Measurements from ENCODE around the gene EDC4. TPM values are rescaled to one million over a fixed set of nuclear protein-coding genes. Genes with fewer than 3 reads are reported as not detected.
A peak's percentile ranks its signal among the peaks of the same experiment; 100 is the strongest.

EDC4 gene
- total and polyA plus RNA-seq, 8 donors: 20.2 to 66.2 (median 26.0) TPM

- peak overlapping the region in 1 of 4 donors; percentile 23 for H3K27ac ChIP-seq
- H3K9me3 ChIP-seq: no peaks in the 10 kb centered on the region
- peak in 3 of 6 donors; percentile 49 to 81 (median 61) for DNase-seq
- peaks cover 0 to 4% (median 3%) of the 10 kb centered on the region in 3 donors for H3K4me1 ChIP-seq
- TF ChIP-seq CTCF (IDR thresholded peaks at IDR 0.05): no peak
- intact Hi-C loops (cut with DNase I): loop anchor here in 1 of 3 donors (10.0 kb wide), 1 partner anchor 250 kb away; no protein-coding TSS in a partner anchor
- no peaks in the 10 kb centered on the region for H3K36me3 ChIP-seq
- H3K4me3 ChIP-seq: no peak overlapping the region
- H3K27me3 ChIP-seq: no peaks in the 10 kb centered on the region
- WGBS, 2 donors: 70 to 74% methylated on average over 10 of the region's 10 CpGs
- no peak for FAIRE-seq
- peak in 1 of 4 donors; percentile 0 for ATAC-seq
These were observed 51.5 kb downstream of the EDC4 start for GRCh38 chr16:67924140-67924906.

- peaks cover 0 to 5% (median 0%) of the 10 kb centered on the region in 3 donors for H3K36me3 ChIP-seq
- H3K9me3 ChIP-seq: no peaks in the 10 kb centered on the region
- H3K27ac ChIP-seq: peak overlapping the region; percentile 70 to 85 (median 80)
- no peaks in the 10 kb centered on the region for H3K27me3 ChIP-seq
- DNase-seq (peak in 5 of 6 donors; percentile 72 to 94 (median 85)), ATAC-seq (peak; percentile 29 to 72 (median 45)), FAIRE-seq (no peak)
- intact Hi-C loops (cut with DNase I): loop anchor here in 1 of 3 donors (10.0 kb wide), 1 partner anchor 251 kb away; no protein-coding TSS in a partner anchor
- peaks cover 0 to 5% (median 4%) of the 10 kb centered on the region in 3 donors for H3K4me1 ChIP-seq
- no peak overlapping the region for H3K4me3 ChIP-seq
- WGBS, 2 donors: 20 to 26% methylated on average over 13 of the region's 13 CpGs
- no peak for TF ChIP-seq CTCF (IDR thresholded peaks at IDR 0.05)
These were observed 53.4 kb downstream of the EDC4 start for GRCh38 chr16:67926181-67926750.

- peak in 3 of 4 donors; percentile 5 to 16 (median 6) for ATAC-seq
- no peaks in the 10 kb centered on the region for H3K27me3 ChIP-seq
- no peaks in the 10 kb centered on the region for H3K9me3 ChIP-seq
- peaks cover 0 to 6% (median 5%) of the 10 kb centered on the region in 3 donors for H3K4me1 ChIP-seq
- WGBS, 2 donors: 49 to 52% methylated on average over 22 of the region's 22 CpGs
- H3K36me3 ChIP-seq: peaks cover 0 to 5% (median 0%) of the 10 kb centered on the region in 3 donors
- no peak overlapping the region for H3K4me3 ChIP-seq
- FAIRE-seq: no peak
- intact Hi-C loops (cut with DNase I): loop anchor here in 1 of 3 donors (10.0 kb wide), 1 partner anchor 253 kb away; no protein-coding TSS in a partner anchor
- peak in 5 of 6 donors; percentile 59 to 89 (median 68) for DNase-seq
- TF ChIP-seq CTCF (IDR thresholded peaks at IDR 0.05): no peak
- peak overlapping the region; percentile 70 to 85 (median 80) for H3K27ac ChIP-seq
These were observed 54.5 kb downstream of the EDC4 start for GRCh38 chr16:67927131-67927941.

- Histone ChIP-seq H3K36me3 (peaks cover 0 to 5% (median 0%) of the 10 kb centered on the region in 3 donors), H3K4me3 (no peak overlapping the region), H3K9me3 (no peaks in the 10 kb centered on the region), H3K27me3 (no peaks in the 10 kb centered on the region), H3K27ac (peak overlapping the region in 3 of 4 donors; percentile 80 to 85 (median 81)), H3K4me1 (peaks cover 0 to 9% (median 8%) of the 10 kb centered on the region in 3 donors)
- 49 to 61% methylated on average over 7 of the region's 7 CpGs for WGBS, 2 donors
- TF ChIP-seq CTCF (IDR thresholded peaks at IDR 0.05): no peak
- intact Hi-C loops (cut with DNase I): loop anchor here in 1 of 3 donors (10.0 kb wide), 1 partner anchor 253 kb away; no protein-coding TSS in a partner anchor
- DNase-seq (peak in 2 of 6 donors; percentile 47 to 85), ATAC-seq (no peak), FAIRE-seq (no peak)
These were observed 55.3 kb downstream of the EDC4 start for GRCh38 chr16:67928147-67928546.

Measured in pancreas (tissue), 10 donors.